Epithelial cell of alveolus of lung (primary cell): ENCODE data around the gene TMEM101. TPM values are rescaled to one million over a fixed set of nuclear protein-coding genes. Genes with fewer than 3 reads are reported as not detected.

Experiments
- total RNA-seq: library from RNA; depleted of rRNA; stranded (reverse); fragments of >200 nt; gene quantifications from 2 replicates; pipeline ENCODE4 v1.2.1, GENCODE V29; 2015

TMEM101 gene
- total RNA-seq: 46.8 and 92.9 TPM in 2 replicates

DNA sequence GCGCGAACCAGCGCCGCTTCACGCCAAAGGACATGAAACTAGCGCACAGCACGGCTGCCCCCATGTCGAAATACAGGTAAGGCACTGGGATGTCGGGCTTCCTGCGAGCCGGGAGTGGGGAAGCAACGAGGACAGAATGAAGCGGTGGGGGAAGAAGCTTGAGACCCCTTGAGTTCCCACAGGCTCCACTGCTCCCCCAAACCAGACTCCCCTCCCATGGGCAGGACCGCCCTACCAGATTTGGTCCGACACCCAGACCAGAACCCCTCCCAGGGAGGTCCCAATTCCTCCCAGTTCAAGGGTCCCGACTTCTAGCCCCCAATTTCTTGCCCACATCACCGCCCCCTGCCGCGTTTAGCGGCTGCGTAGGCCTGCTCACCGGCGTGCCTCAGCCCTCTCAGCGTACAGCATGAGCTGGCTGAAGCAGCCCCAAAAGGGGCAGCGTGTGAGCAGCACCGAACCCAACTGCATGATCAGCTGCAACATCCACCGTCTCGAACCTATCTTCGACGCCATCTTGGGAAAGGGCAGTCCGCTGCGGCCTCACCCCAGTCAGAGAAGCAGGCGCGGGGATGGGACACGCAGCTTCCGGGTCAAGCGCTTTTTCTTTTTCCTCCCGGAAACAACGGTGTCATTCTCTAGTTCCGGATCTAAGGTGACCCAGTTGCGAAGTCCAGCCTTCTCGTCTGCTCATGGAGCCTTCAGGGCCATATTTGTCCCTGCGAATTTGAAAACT is at the start of gene TMEM101:
TSS of gene TMEM101 (minus strand) at position 527 of the 736 bp plus-strand sequence. CDS start at position 516, 11 bp downstream.

DNA sequence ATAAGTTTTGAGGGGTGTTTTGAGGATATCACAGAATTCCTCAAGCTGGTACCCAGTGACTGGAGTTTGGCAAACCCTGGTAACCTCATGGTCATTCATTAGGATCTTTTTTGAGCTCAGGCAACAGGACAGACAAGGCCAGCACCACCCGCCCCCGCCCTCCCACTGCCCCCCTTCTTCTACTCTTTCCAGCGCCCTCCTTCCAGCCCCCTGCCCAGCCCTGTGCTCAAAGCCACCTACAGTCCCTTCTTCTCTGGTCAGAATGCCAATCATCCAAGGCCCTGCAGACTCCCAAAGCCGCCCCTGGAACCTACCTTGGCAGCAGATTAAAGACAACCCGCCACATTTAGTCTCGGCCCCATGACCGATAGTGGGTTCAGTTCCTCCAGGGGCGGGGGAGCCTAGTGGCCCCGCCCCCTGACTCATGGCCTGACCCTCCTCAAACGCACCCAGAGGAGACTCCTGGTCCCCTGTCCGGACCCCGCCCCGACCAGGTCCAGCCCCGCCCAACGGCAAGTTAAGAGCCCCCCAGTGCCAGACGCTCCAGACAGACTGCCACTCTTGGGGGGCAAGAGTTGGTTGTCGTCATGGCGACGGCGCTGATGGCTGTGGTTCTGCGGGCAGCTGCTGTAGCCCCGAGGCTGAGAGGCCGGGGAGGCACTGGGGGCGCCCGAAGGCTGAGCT is 10.5 kb downstream of the TMEM101 start, which contains the start of gene NAGS:
TSS of gene NAGS (plus strand) at position 546 of the 684 bp plus-strand sequence. CDS start at position 588, 42 bp downstream.

Other genes starting within 250 kb of the TMEM101 start
- 17.8 and 33.5 TPM in 2 replicates for gene DUSP3, start 236.0 kb downstream of the TMEM101 start, total RNA-seq
- not detected in 2 replicates for gene CFAP97D1, start 234.5 kb downstream of the TMEM101 start, total RNA-seq
- 4.1 and 4.8 TPM in 2 replicates for gene MPP3, start 181.8 kb downstream of the TMEM101 start, total RNA-seq
- gene CD300LG, start 167.8 kb downstream of the TMEM101 start, total RNA-seq: not detected in 2 replicates
- 3.9 and 5.7 TPM in 2 replicates for gene MPP2, start 107.4 kb downstream of the TMEM101 start, total RNA-seq
- not detected in 2 replicates for gene PPY, start 72.5 kb downstream of the TMEM101 start, total RNA-seq
- 0.13 TPM in 1 of 2 replicates, not detected in the other for gene PYY, start 61.0 kb downstream of the TMEM101 start, total RNA-seq
- 7.5 and 13.6 TPM in 2 replicates for gene NAGS, start 10.3 kb downstream of the TMEM101 start, total RNA-seq
- 42.1 and 53.5 TPM in 2 replicates for gene LSM12, start 51.7 kb upstream of the TMEM101 start, total RNA-seq
- 51.4 and 68.9 TPM in 2 replicates for gene G6PC3, start 55.8 kb upstream of the TMEM101 start, total RNA-seq
- gene HDAC5, start 108.7 kb upstream of the TMEM101 start, total RNA-seq: 19.8 and 46.3 TPM in 2 replicates
- 4.9 and 7.6 TPM in 2 replicates for gene HROB, start 127.0 kb upstream of the TMEM101 start, total RNA-seq
- not detected in 2 replicates for gene ASB16, start 155.7 kb upstream of the TMEM101 start, total RNA-seq
- gene TMUB2, start 172.0 kb upstream of the TMEM101 start, total RNA-seq: 20.0 and 32.7 TPM in 2 replicates
- gene ATXN7L3, start 184.9 kb upstream of the TMEM101 start, total RNA-seq: 51.7 and 55.6 TPM in 2 replicates
- gene UBTF, start 204.7 kb upstream of the TMEM101 start, total RNA-seq: 39.6 and 57.1 TPM in 2 replicates